ENCODE data around the gene GNAT3.

DNA sequence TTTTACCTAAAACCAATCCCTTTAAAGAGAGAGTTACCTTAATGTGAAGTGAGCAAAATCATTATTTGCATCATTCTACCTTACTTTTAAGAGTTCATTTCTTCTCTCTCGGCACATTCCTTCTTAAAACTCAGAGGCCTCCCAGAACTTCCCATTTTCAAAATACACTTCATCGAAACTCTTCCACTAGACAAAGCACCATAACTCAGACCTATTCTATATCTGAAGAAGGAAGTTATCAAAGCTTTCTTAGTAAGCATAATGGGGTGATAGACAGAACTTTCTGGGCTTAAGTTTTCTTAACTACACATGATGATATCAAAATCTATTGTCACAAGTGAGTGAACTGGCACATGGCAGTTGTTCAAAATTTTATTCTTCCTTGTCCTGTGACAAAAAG lies 24.6 kb upstream of the GNAT3 start:
- TF ChIP-seq GATA3 (IDR thresholded peaks at IDR 0.05; ENCODE audit: low read depth, low read length) (no peak), GATA2 (IDR thresholded peaks at IDR 0.05; ENCODE audit: low read depth, low read length) (no peak)
